T-helper 1 cell treated with Interleukin-12 subunit alpha and Interleukin-12 subunit beta and Interleukin-4 antibody, amounts not matched to agents 30 μg/mL and 1 μg/mL, for 36 hours (primary cell): ENCODE data around the gene WDR64.

Experiments used
- H3K27ac Mint-ChIP-seq: one replicate; pipeline ENCODE4 v1.8.0; 2021; ENCODE audit warnings: mild to moderate bottlenecking, mixed read lengths
- H3K27me3 Mint-ChIP-seq: one replicate; pipeline ENCODE4 v1.8.0; 2021; ENCODE audit warnings: low read depth, mixed read lengths
- H3K36me3 Mint-ChIP-seq: one replicate; pipeline ENCODE4 v1.8.0; 2021; ENCODE audit warnings: low read depth, mixed read lengths
- H3K4me1 Mint-ChIP-seq: one replicate; pipeline ENCODE4 v1.8.0; 2021; ENCODE audit warnings: low read depth, mixed read lengths
- H3K4me3 Mint-ChIP-seq: one replicate; pipeline ENCODE4 v1.8.0; 2021; ENCODE audit warnings: mild to moderate bottlenecking, moderate library complexity, mixed read lengths
- H3K9me3 Mint-ChIP-seq: one replicate; pipeline ENCODE4 v1.8.0; 2021; ENCODE audit warnings: mixed read lengths

Gene WDR64

GRCh38 chr1:241839369-241839979 is 187.4 kb downstream of the WDR64 start:
- no peaks in the 10 kb centered on the region for H3K9me3 Mint-ChIP-seq
- no peak overlapping the region for H3K4me3 Mint-ChIP-seq
- peaks cover 11% of the 10 kb centered on the region for H3K4me1 Mint-ChIP-seq
- H3K27ac Mint-ChIP-seq: peak overlapping the region; percentile 19
- no peaks in the 10 kb centered on the region for H3K36me3 Mint-ChIP-seq
- H3K27me3 Mint-ChIP-seq: peaks cover 17% of the 10 kb centered on the region

GRCh38 chr1:241840164-241840563 is 188.1 kb downstream of the WDR64 start:
- peaks cover 17% of the 10 kb centered on the region for H3K27me3 Mint-ChIP-seq

GRCh38 chr1:241841691-241842090 is 189.6 kb downstream of the WDR64 start:
- peaks cover 11% of the 10 kb centered on the region for H3K4me1 Mint-ChIP-seq
- no peak overlapping the region for H3K27ac Mint-ChIP-seq
- no peaks in the 10 kb centered on the region for H3K36me3 Mint-ChIP-seq
- no peak overlapping the region for H3K4me3 Mint-ChIP-seq
- H3K27me3 Mint-ChIP-seq: peaks cover 10% of the 10 kb centered on the region
- H3K9me3 Mint-ChIP-seq: no peaks in the 10 kb centered on the region

More at GRCh38 chr1:241840164-241840563, 188.1 kb downstream of the WDR64 start:
- no peaks in the 10 kb centered on the region for H3K36me3 Mint-ChIP-seq
- peaks cover 11% of the 10 kb centered on the region for H3K4me1 Mint-ChIP-seq
- no peaks in the 10 kb centered on the region for H3K9me3 Mint-ChIP-seq
- no peak overlapping the region for H3K27ac Mint-ChIP-seq
- no peak overlapping the region for H3K4me3 Mint-ChIP-seq

- peaks cover 18% of the 10 kb centered on the region for H3K4me1 Mint-ChIP-seq
- no peaks in the 10 kb centered on the region for H3K9me3 Mint-ChIP-seq
- H3K27ac Mint-ChIP-seq: no peak overlapping the region
- H3K36me3 Mint-ChIP-seq: no peaks in the 10 kb centered on the region
- H3K4me3 Mint-ChIP-seq: no peak overlapping the region
- peaks cover 10% of the 10 kb centered on the region for H3K27me3 Mint-ChIP-seq
Measured at GRCh38 chr1:241842565-241842964, 190.5 kb downstream of the WDR64 start.

DNA sequence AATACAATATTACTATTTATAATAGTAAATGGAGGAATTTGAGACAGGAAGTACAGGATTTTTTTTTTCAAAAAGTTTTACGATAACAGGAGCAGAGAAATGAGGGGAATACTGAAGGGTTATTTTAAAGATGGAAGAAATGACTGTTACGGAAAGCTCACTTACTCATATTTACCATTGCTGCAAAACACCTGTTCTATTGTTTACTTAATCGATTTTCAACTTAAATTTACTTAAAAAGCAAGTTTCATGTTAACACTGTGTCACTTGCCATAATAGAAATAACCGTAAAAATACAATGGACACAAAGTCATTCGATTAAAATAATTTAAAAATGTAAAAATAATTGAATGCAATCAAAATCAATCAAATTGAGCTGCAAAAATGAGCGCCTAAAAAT is 192.5 kb downstream of the WDR64 start:
- Mint-ChIP-seq H3K4me1 (peaks cover 28% of the 10 kb centered on the region), H3K27me3 (peaks cover 10% of the 10 kb centered on the region), H3K4me3 (no peak overlapping the region), H3K9me3 (no peaks in the 10 kb centered on the region), H3K36me3 (peaks cover 7% of the 10 kb centered on the region), H3K27ac (no peak overlapping the region)

DNA sequence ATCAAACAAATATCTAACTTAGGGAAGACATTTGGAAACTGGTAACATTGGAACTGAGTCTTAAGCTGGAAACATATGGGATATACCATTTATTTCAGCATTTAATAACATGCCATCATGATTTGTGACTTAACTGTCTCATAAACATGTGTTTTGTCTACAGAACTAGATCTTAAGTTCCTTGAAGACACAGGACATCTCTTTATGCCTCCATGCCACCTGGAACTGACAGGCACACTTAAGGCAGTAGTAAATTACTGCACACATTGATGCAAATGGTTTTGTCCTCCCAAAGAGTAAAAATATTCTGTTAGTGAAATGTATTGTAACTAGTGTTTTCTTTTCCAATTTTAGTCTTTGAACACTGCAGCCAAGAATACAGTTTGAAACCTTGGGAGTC is 194.3 kb downstream of the WDR64 start:
- no peak overlapping the region for H3K4me3 Mint-ChIP-seq

GRCh38 chr1:241846862-241847539 is 194.9 kb downstream of the WDR64 start:
- peak overlapping the region; percentile 100 for H3K27ac Mint-ChIP-seq
- peaks cover 6% of the 10 kb centered on the region for H3K27me3 Mint-ChIP-seq
- peak overlapping the region; percentile 96 for H3K4me3 Mint-ChIP-seq
- peaks cover 24% of the 10 kb centered on the region for H3K4me1 Mint-ChIP-seq
- peaks cover 10% of the 10 kb centered on the region for H3K36me3 Mint-ChIP-seq
- H3K9me3 Mint-ChIP-seq: no peaks in the 10 kb centered on the region

More for the DNA sequence above, 194.3 kb downstream of the WDR64 start:
- peaks cover 10% of the 10 kb centered on the region for H3K36me3 Mint-ChIP-seq
- no peak overlapping the region for H3K27ac Mint-ChIP-seq
- no peaks in the 10 kb centered on the region for H3K9me3 Mint-ChIP-seq
- peaks cover 24% of the 10 kb centered on the region for H3K4me1 Mint-ChIP-seq
- H3K27me3 Mint-ChIP-seq: peaks cover 10% of the 10 kb centered on the region

DNA sequence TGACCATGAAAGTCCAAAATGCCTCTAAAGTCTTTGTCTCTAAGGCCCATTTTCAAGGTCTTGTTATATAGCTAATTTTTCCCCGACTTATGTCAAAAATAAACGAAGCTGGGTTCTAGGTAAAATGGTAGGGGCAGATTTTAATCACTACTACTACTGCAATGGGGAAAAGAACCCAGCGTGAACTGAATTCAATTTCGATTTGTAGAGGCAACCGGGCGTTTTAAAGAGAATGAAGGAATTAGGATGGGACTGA is 195.4 kb downstream of the WDR64 start:
- H3K36me3 Mint-ChIP-seq: peaks cover 10% of the 10 kb centered on the region
- H3K9me3 Mint-ChIP-seq: no peaks in the 10 kb centered on the region
- peak overlapping the region; percentile 100 for H3K27ac Mint-ChIP-seq
- H3K4me3 Mint-ChIP-seq: peak overlapping the region; percentile 96
- H3K4me1 Mint-ChIP-seq: peaks cover 24% of the 10 kb centered on the region
- peaks cover 6% of the 10 kb centered on the region for H3K27me3 Mint-ChIP-seq

DNA sequence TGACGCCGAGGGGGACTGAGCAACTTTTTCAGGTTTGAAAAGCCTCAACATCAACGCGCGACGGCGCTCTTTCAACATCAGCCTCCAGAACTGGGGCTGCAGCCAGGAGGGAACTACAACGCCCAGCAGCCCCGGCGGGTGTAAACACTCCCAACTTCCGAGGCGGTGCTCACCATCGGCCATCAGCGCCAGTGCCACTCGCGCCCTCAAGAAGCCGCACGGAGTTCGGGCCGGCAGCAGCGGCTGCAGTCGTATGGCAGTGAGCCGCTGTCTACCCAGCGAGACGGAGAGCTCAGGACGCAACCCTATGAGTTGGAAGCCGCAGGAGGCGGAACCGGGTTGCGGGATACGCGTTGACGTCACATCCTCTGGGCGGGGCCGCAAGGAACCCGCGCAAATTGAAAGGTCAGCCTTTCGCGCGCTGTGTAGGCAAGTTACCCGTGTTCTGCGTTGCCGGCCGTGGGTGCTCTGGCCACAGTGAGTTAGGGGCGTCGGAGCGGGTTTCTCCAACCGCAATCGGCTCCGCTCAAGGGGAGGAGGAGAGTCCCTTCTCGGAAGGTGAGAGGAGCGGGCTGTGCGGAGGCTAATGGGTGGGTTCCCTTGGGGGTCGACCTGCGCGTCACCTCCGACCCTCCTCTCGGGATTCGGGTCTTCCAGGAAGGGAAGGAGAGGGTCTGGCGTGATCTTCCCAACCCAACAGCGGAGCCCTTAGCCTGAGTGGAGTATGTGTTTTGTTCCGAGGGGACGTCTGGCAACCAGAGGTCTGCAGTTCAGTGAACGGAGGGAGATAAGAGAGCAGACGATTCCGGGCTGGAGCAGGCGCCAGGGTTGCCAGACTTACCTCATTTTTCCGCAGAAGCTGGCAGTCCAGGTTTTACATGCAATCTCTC is 196.0 kb downstream of the WDR64 start, which contains the start of gene EXO1:
TSS of gene EXO1 (plus strand) at position 409 of the 890 bp plus-strand sequence. CDS start 2,222 bp downstream, outside the sequence.
- Mint-ChIP-seq H3K4me1 (peaks cover 24% of the 10 kb centered on the region), H3K36me3 (peaks cover 10% of the 10 kb centered on the region), H3K27me3 (peaks cover 6% of the 10 kb centered on the region), H3K27ac (peak within 1 kb of the TSS; percentile 100), H3K4me3 (peak within 1 kb of the TSS; percentile 96), H3K9me3 (no peaks in the 10 kb centered on the region)

DNA sequence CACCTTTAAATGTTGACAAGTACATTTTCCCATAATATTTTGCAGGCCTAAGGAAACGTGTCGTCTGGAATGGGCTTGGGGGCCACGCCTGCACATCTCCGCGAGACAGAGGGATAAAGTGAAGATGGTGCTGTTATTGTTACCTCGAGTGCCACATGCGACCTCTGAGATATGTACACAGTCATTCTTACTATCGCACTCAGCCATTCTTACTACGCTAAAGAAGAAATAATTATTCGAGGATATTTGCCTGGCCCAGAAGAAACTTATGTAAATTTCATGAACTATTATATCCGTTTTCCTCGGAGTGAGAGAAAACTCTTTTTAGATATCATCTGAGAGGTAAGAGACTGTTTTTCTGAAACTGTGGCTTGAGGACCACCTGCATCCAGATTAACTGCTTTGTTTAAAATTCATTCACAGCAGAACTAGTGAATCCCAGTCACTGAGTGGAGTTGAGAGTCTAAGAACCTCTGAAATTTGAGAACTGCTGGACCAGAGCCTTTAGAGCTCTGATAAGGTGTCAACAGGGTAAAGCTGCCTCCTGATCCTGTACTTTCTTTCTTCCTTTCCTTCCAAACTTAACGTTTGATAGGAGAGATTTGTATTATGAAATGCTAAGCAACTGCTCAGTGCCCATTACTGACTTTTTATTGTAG is 196.7 kb downstream of the WDR64 start:
- Mint-ChIP-seq H3K9me3 (no peaks in the 10 kb centered on the region), H3K27ac (peak overlapping the region; percentile 100), H3K36me3 (peaks cover 17% of the 10 kb centered on the region), H3K27me3 (peaks cover 2% of the 10 kb centered on the region), H3K4me3 (peak overlapping the region; percentile 96), H3K4me1 (peaks cover 24% of the 10 kb centered on the region)

GRCh38 chr1:241849345-241849695 is 197.2 kb downstream of the WDR64 start:
- Mint-ChIP-seq H3K27me3 (no peaks in the 10 kb centered on the region), H3K4me1 (peaks cover 24% of the 10 kb centered on the region), H3K9me3 (no peaks in the 10 kb centered on the region), H3K36me3 (peaks cover 18% of the 10 kb centered on the region), H3K4me3 (peak overlapping the region; percentile 96), H3K27ac (peak overlapping the region; percentile 100)
